Measurements from ENCODE around the gene PSMA8. TPM values are rescaled to one million over a fixed set of nuclear protein-coding genes. Genes with fewer than 3 reads are reported as not detected.

The PSMA8 gene
- polyA plus RNA-seq, 2 of the 4 experiments (the other 2 are of a cell fraction), result not detected

GRCh38 chr18:26205318-26205717 lies 71.6 kb downstream of the PSMA8 start (continued):
- no peak for TF ChIP-seq EP300 (IDR thresholded peaks at IDR 0.05)
- TF ChIP-seq BHLHE40 (IDR thresholded peaks at IDR 0.05; ENCODE audit: low read depth, low read length), result no peak
- TF ChIP-seq EHF (CRISPR knock-in tag; IDR thresholded peaks at IDR 0.05), result no peak
- no peak for TF ChIP-seq PHF8 (IDR thresholded peaks at IDR 0.05; ENCODE audit: borderline replicate concordance, low read depth)
- TF ChIP-seq KDM5A (IDR thresholded peaks at IDR 0.05), result no peak
- TF ChIP-seq EHMT2 (IDR thresholded peaks at IDR 0.05; ENCODE audit: low read depth), result no peak
- no peak for TF ChIP-seq RCOR1 (IDR thresholded peaks at IDR 0.05; ENCODE audit: low read depth, low read length)
- no peak for TF ChIP-seq HMGXB4 (CRISPR knock-in tag; IDR thresholded peaks at IDR 0.05; ENCODE audit: borderline replicate concordance)
- no peak for TF ChIP-seq ZC3H11A (IDR thresholded peaks at IDR 0.05)
- TF ChIP-seq ELK1 (IDR thresholded peaks at IDR 0.05; ENCODE audit: low read depth, low read length), result no peak

- FAIRE-seq, result no peak
- TF ChIP-seq JUN (IDR thresholded peaks at IDR 0.05) (no peak), EHMT2 (IDR thresholded peaks at IDR 0.05; ENCODE audit: low read depth) (no peak)
- 79% methylated on average over 2 of the region's 2 CpGs for WGBS (ENCODE audit: missing lambda C conversion rate)
Observed at GRCh38 chr18:26206488-26206887, 72.8 kb downstream of the PSMA8 start.

GRCh38 chr18:26207937-26208336 lies 74.3 kb downstream of the PSMA8 start:
- DNase-seq (ENCODE audit: low read depth in 1 of 2, low spot score in 1 of 2), result no peak
- TF ChIP-seq SMC3 (IDR thresholded peaks at IDR 0.05), result no peak
- TF ChIP-seq ATOH8 (CRISPR knock-in tag; IDR thresholded peaks at IDR 0.05; ENCODE audit: low read depth), result no peak
- no peak for TF ChIP-seq ZSCAN20 (CRISPR knock-in tag; IDR thresholded peaks at IDR 0.05)
- TF ChIP-seq FOSB (CRISPR knock-in tag; IDR thresholded peaks at IDR 0.05), result no peak
- no peak for TF ChIP-seq HEYL (CRISPR knock-in tag; IDR thresholded peaks at IDR 0.05)
- TF ChIP-seq HOXB13 (CRISPR knock-in tag; IDR thresholded peaks at IDR 0.05; ENCODE audit: low read depth), result no peak
- no peak for TF ChIP-seq PBX3 (IDR thresholded peaks at IDR 0.05)
- TF ChIP-seq CBX8 (IDR thresholded peaks at IDR 0.05), result no peak
- no peak for TF ChIP-seq KDM5A (IDR thresholded peaks at IDR 0.05)
- TF ChIP-seq HOXA7 (CRISPR knock-in tag; IDR thresholded peaks at IDR 0.05), result no peak
- TF ChIP-seq TFCP2L1 (CRISPR knock-in tag; IDR thresholded peaks at IDR 0.05), result no peak
- TF ChIP-seq RCOR1 (IDR thresholded peaks at IDR 0.05; ENCODE audit: low read depth, low read length), result no peak
- no peak for TF ChIP-seq E2F6 (IDR thresholded peaks at IDR 0.05; ENCODE audit: borderline replicate concordance, low read depth)
- no peak for TF ChIP-seq MYC (IDR thresholded peaks at IDR 0.05; ENCODE audit: borderline replicate concordance, low read length)
- TF ChIP-seq ESRRA (IDR thresholded peaks at IDR 0.05; ENCODE audit: borderline replicate concordance, low read length), result no peak
- no peak for TF ChIP-seq CBX2 (IDR thresholded peaks at IDR 0.05; ENCODE audit: borderline replicate concordance, low read depth)
- no peak for TF ChIP-seq MAFK (IDR thresholded peaks at IDR 0.05; ENCODE audit: partially characterized antibody)
- no peak for TF ChIP-seq JUN (IDR thresholded peaks at IDR 0.05)
- H3K9me3 ChIP-seq, result no peaks in the 10 kb centered on the region

More at GRCh38 chr18:26206488-26206887, 72.8 kb downstream of the PSMA8 start:
- H3K9me3 ChIP-seq, result no peaks in the 10 kb centered on the region
- no peak for ATAC-seq
- H3K4me2 ChIP-seq, result no peak overlapping the region
- H3K27ac ChIP-seq, result no peak overlapping the region
- H3K4me1 ChIP-seq, result no peaks in the 10 kb centered on the region
- DNase-seq (ENCODE audit: low read depth in 1 of 2, low spot score in 1 of 2), result no peak
- ChIA-PET POLR2A (no interaction called here), CTCF (no interaction called here)
- no peak overlapping the region for H3K4me3 ChIP-seq

More at GRCh38 chr18:26207937-26208336, 74.3 kb downstream of the PSMA8 start:
- H3K27ac ChIP-seq, result no peak overlapping the region
- FAIRE-seq (no peak), ATAC-seq (no peak)
- H3K4me3 ChIP-seq, result no peak overlapping the region
- H3K4me1 ChIP-seq, result no peaks in the 10 kb centered on the region
- CTCF ChIA-PET, result no interaction called here
- POLR2A ChIA-PET, result no interaction called here
- no peak overlapping the region for H3K4me2 ChIP-seq
- 67% methylated on average over 3 of the region's 3 CpGs for WGBS (ENCODE audit: missing lambda C conversion rate)

All from A549 (cell line).